ENCODE measurements around the gene OR4K5. TPM values are rescaled to one million over a fixed set of nuclear protein-coding genes. Genes with fewer than 3 reads are reported as not detected.

OR4K5 gene
- total and polyA plus RNA-seq, 2 of the 13 experiments (the other 11 are each of a cell fraction or from before 2014, with no cell fraction given): not detected

DNA sequence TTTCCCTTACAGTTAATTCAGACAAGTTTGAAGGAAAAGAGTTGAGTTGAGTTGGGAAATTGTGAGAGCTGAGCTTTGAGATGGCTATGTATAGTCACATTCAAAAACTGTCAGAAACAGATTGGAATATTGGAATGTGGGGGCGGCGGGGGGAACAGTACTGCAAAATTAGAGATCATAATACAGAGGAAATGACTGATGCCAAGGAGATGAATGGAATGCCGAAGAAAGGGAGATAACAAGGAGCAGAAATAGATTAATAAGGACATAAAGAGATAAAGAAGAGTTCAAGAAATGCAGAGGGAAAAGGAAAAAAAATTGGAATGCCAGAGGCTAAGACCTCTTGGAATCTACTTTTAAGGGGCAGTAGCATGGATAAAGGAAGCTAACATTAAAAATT lies 3.2 kb upstream of the OR4K5 start (continued):
- TF ChIP-seq, protein P1, sequence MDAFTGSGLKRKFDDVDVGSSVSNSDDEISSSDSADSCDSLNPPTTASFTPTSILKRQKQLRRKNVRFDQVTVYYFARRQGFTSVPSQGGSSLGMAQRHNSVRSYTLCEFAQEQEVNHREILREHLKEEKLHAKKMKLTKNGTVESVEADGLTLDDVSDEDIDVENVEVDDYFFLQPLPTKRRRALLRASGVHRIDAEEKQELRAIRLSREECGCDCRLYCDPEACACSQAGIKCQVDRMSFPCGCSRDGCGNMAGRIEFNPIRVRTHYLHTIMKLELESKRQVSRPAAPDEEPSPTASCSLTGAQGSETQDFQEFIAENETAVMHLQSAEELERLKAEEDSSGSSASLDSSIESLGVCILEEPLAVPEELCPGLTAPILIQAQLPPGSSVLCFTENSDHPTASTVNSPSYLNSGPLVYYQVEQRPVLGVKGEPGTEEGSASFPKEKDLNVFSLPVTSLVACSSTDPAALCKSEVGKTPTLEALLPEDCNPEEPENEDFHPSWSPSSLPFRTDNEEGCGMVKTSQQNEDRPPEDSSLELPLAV (CRISPR knock-in tag; conservative IDR thresholded peaks at IDR 0.05; ENCODE audit: low read depth): no peak

DNA sequence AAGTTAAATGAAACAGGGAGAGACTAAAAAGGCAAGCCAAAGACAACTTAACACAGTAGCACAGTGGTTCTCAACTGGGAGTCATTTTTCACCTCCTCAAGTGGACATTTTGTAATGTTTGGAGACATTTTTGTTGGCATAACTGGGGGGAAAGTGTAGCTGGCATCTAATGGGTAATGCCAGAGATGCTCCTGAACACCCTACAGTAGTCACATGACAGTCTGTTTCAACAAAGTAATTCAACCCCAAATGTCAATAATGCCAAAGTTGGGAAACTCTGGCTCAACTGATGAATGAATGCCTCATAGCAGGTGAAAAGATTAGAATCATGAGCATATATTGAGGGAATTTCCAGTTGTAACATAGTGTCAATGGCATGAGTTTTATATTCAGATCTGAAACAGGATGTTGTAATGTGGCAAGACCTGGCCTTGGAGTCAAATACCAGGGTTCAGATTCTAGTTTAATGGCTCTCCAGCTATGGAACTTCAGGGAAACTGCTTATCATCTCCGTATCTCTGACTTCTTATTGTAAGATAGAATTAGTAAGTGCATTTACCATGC lies 2.4 kb upstream of the OR4K5 start:
- Histone ChIP-seq H3K9ac (ENCODE audit: insufficient read depth, low read depth, low read length) (no peak overlapping the region), H3K36me3 (replicated peaks in 1 of 2; ENCODE audit: control insufficient read depth in 1 of 2, insufficient read depth in 2 of 2, low read length in 2 of 2) (no peaks in the 10 kb centered on the region), H3K4me1 (ENCODE audit: insufficient read depth, low read length) (no peaks in the 10 kb centered on the region), H3K9me3 (ENCODE audit: low read length) (no peaks in the 10 kb centered on the region), H2AFZ (ENCODE audit: low read length) (no peak overlapping the region), H3K4me2 (ENCODE audit: low read depth, low read length) (no peak overlapping the region), H3K79me2 (ENCODE audit: insufficient read depth, low read length) (no peaks in the 10 kb centered on the region), H3K27ac (ENCODE audit: extremely low read length, insufficient read depth, low read length) (no peak overlapping the region), H3K27me3 (ENCODE audit: control insufficient read depth in 1 of 2, insufficient read depth in 2 of 2, low read length in 2 of 2) (no peaks in the 10 kb centered on the region), H4K20me1 (ENCODE audit: insufficient read depth, low read length) (no peaks in the 10 kb centered on the region), H3K4me3 (replicated peaks in 1 of 3; ENCODE audit: insufficient read depth in 1 of 3, low read depth in 2 of 3, low read length in 3 of 3) (no peak overlapping the region)
- ATAC-seq (no peak; the same call in 2 of the 3 replicates), DNase-seq (ENCODE audit: low spot score) (peak; percentile 47), FAIRE-seq (no peak)
- no TSS peak for BruUV-seq (replicated peaks)
- ChIA-PET POLR2A (no interaction called here), CTCF (ENCODE audit: low intra/inter-chr PET ratio, low total read pairs) (no interaction called here)
- in situ Hi-C loops (cut with HindIII; ENCODE audit: extremely low pct_ligation_motif_present, low pct_unique_long_range_greater_than_20kb) (no loop called here), intact Hi-C loops (cut with micrococcal nuclease; ENCODE audit: unreplicated experiment) (no loop called here)
- WGBS (ENCODE audit: low lambda C conversion rate): 0% methylated on average over 1 of the region's 1 CpG
- no peak for TF ChIP-seq GATAD1 (CRISPR knock-in tag; IDR thresholded peaks at IDR 0.05)
- no peak for TF ChIP-seq PPARG (CRISPR knock-in tag; conservative IDR thresholded peaks at IDR 0.05)
- TF ChIP-seq HOXD1 (CRISPR knock-in tag; IDR thresholded peaks at IDR 0.05): no peak
- TF ChIP-seq, protein P2, sequence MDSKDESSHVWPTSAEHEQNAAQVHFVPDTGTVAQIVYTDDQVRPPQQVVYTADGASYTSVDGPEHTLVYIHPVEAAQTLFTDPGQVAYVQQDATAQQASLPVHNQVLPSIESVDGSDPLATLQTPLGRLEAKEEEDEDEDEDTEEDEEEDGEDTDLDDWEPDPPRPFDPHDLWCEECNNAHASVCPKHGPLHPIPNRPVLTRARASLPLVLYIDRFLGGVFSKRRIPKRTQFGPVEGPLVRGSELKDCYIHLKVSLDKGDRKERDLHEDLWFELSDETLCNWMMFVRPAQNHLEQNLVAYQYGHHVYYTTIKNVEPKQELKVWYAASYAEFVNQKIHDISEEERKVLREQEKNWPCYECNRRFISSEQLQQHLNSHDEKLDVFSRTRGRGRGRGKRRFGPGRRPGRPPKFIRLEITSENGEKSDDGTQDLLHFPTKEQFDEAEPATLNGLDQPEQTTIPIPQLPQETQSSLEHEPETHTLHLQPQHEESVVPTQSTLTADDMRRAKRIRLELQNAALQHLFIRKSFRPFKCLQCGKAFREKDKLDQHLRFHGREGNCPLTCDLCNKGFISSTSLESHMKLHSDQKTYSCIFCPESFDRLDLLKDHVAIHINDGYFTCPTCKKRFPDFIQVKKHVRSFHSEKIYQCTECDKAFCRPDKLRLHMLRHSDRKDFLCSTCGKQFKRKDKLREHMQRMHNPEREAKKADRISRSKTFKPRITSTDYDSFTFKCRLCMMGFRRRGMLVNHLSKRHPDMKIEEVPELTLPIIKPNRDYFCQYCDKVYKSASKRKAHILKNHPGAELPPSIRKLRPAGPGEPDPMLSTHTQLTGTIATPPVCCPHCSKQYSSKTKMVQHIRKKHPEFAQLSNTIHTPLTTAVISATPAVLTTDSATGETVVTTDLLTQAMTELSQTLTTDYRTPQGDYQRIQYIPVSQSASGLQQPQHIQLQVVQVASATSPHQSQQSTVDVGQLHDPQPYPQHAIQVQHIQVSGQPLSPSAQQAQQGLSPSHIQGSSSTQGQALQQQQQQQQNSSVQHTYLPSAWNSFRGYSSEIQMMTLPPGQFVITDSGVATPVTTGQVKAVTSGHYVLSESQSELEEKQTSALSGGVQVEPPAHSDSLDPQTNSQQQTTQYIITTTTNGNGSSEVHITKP (CRISPR knock-in tag; IDR thresholded peaks at IDR 0.05; ENCODE audit: low read depth): no peak
- no peak for TF ChIP-seq RFX1 (IDR thresholded peaks at IDR 0.05)
- TF ChIP-seq CHCHD3 (CRISPR knock-in tag; IDR thresholded peaks at IDR 0.05): no peak
- TF ChIP-seq ZNF33B (CRISPR knock-in tag; IDR thresholded peaks at IDR 0.05): no peak
- no peak for TF ChIP-seq ZNF7 (CRISPR knock-in tag; IDR thresholded peaks at IDR 0.05)
- TF ChIP-seq ZNF354B (CRISPR knock-in tag; IDR thresholded peaks at IDR 0.05): no peak
- no peak for TF ChIP-seq ZNF136 (CRISPR knock-in tag; IDR thresholded peaks at IDR 0.05; ENCODE audit: low read depth)
- TF ChIP-seq ARNT (IDR thresholded peaks at IDR 0.05): no peak
- TF ChIP-seq WIZ (CRISPR knock-in tag; IDR thresholded peaks at IDR 0.05): no peak
- no peak for TF ChIP-seq ATF7 (IDR thresholded peaks at IDR 0.05)
- no peak for TF ChIP-seq ATF7 (CRISPR knock-in tag; IDR thresholded peaks at IDR 0.05)
- TF ChIP-seq TCF12 (IDR thresholded peaks at IDR 0.05): no peak
- no peak for TF ChIP-seq TCF12 (CRISPR knock-in tag; IDR thresholded peaks at IDR 0.05)

All from HepG2 (cell line).